GM23338 (cell line): ENCODE data around the gene ENPP5.

ENCODE experiments used
- CREB1 ChIP-seq: fragments of 250-450 bp; sonication (Bioruptor Pico); IDR thresholded peaks from 2 replicates; pipeline ENCODE4 v1.5.0; 2020; ENCODE audit warnings: low read depth, mild to moderate bottlenecking, moderate library complexity
- EZH2 ChIP-seq: fragments of 200-600 bp; sonication (generic); IDR thresholded peaks from one replicate; pipeline ENCODE4 v1.8.0; 2017; ENCODE audit warnings: antibody characterized with exemption, mild to moderate bottlenecking, low read depth; ENCODE audit not compliant: unreplicated experiment
- EZH2phosphoT487 ChIP-seq: fragments of 200-600 bp; sonication (generic); IDR thresholded peaks from one replicate; pipeline ENCODE4 v1.8.1; 2018; ENCODE audit warnings: antibody characterized with exemption; ENCODE audit not compliant: unreplicated experiment
- JUNB ChIP-seq: IDR thresholded peaks from one replicate; pipeline ENCODE4 v1.6.1; 2016; ENCODE audit warnings: antibody characterized with exemption; ENCODE audit not compliant: unreplicated experiment
- POLR2AphosphoS5 ChIP-seq: IDR thresholded peaks from 2 replicates; pipeline ENCODE4 v1.6.1; 2016; ENCODE audit warnings: antibody characterized with exemption, low read depth
- TF ChIP-seq, protein P1 (sequence below), 2 experiments: fragments of 200-600 bp in 1 of 2; sonication (generic) in 1 of 2; conservative IDR thresholded peaks; 2 replicates each; pipeline versions ENCODE4 v1.5.1 to v1.6.1; 2016 to 2017; ENCODE audit warnings: antibody characterized with exemption in 2 of 2, low read depth in 2 of 2, mild to moderate bottlenecking in 2 of 2, moderate library complexity in 1 of 2
- TF ChIP-seq, protein P2 (sequence below): IDR thresholded peaks from one replicate; pipeline ENCODE4 v1.6.1; 2018; ENCODE audit warnings: antibody characterized with exemption; ENCODE audit not compliant: unreplicated experiment

DNA sequence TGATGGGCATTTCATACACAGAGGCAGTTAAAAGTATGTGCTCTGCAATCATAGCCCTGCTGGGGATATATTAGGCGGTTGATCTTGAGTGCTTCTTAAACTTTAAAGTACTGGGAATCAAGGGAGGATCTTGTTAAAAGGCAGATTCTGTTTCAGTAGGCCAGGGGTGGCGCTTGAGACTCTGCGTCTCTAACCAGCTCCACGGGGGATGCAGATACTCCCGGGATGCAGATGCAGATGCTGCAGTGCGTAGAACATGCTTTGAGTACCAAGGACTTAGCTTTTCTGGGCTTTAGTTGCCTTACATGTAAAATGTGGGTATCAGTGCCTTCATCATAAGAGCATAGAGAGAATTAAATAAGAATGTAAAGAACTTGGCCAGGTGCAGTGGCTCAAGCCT lies 44.4 kb upstream of the ENPP5 start:
- TF ChIP-seq, protein P1, sequence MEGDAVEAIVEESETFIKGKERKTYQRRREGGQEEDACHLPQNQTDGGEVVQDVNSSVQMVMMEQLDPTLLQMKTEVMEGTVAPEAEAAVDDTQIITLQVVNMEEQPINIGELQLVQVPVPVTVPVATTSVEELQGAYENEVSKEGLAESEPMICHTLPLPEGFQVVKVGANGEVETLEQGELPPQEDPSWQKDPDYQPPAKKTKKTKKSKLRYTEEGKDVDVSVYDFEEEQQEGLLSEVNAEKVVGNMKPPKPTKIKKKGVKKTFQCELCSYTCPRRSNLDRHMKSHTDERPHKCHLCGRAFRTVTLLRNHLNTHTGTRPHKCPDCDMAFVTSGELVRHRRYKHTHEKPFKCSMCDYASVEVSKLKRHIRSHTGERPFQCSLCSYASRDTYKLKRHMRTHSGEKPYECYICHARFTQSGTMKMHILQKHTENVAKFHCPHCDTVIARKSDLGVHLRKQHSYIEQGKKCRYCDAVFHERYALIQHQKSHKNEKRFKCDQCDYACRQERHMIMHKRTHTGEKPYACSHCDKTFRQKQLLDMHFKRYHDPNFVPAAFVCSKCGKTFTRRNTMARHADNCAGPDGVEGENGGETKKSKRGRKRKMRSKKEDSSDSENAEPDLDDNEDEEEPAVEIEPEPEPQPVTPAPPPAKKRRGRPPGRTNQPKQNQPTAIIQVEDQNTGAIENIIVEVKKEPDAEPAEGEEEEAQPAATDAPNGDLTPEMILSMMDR (conservative IDR thresholded peaks at IDR 0.05; ENCODE audit: low read depth in 2 of 2) = 0 out of 4 replicates have a peak, but pooled peaks of 1 of the 2 experiments have one; percentile 5
- TF ChIP-seq EZH2phosphoT487 (no peak), POLR2AphosphoS5 (no peak), CREB1 (CRISPR knock-in tag) (no peak), EZH2 (no peak), JUNB (no peak)
- TF ChIP-seq, protein P2, sequence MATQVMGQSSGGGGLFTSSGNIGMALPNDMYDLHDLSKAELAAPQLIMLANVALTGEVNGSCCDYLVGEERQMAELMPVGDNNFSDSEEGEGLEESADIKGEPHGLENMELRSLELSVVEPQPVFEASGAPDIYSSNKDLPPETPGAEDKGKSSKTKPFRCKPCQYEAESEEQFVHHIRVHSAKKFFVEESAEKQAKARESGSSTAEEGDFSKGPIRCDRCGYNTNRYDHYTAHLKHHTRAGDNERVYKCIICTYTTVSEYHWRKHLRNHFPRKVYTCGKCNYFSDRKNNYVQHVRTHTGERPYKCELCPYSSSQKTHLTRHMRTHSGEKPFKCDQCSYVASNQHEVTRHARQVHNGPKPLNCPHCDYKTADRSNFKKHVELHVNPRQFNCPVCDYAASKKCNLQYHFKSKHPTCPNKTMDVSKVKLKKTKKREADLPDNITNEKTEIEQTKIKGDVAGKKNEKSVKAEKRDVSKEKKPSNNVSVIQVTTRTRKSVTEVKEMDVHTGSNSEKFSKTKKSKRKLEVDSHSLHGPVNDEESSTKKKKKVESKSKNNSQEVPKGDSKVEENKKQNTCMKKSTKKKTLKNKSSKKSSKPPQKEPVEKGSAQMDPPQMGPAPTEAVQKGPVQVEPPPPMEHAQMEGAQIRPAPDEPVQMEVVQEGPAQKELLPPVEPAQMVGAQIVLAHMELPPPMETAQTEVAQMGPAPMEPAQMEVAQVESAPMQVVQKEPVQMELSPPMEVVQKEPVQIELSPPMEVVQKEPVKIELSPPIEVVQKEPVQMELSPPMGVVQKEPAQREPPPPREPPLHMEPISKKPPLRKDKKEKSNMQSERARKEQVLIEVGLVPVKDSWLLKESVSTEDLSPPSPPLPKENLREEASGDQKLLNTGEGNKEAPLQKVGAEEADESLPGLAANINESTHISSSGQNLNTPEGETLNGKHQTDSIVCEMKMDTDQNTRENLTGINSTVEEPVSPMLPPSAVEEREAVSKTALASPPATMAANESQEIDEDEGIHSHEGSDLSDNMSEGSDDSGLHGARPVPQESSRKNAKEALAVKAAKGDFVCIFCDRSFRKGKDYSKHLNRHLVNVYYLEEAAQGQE = no peak
